ENCODE results near the gene NTMT1. TPM values are rescaled to one million over a fixed set of nuclear protein-coding genes. Genes with fewer than 3 reads are reported as not detected.

The NTMT1 gene
- total RNA-seq, 1 experiment from 2014 or later = 50.2 TPM

DNA sequence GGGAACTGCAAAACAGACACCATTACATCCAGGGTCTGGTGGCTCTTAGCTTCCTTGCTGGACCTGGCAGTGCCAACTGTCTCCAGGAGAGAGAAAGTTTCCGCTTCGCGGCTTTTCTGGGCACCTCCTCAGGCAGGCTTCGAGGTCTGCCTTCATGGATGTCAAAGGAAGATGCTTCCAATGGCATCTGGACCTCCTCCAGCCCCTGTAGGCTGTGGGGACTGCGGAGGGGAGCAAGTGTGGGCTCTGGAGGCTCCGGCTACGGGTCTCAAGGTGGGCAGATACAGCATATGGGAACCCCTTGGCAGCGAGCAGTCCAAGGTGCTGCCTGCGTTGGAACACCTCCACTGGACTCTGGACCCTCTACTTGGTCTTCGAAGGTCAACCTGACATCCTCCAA, 11.0 kb upstream of the NTMT1 start:
- CTCF ChIA-PET = interaction anchor here (0.7 kb wide), 1 partner anchor 181 kb away, joined by 5 read pairs; no protein-coding TSS in a partner anchor
- POLR2A ChIA-PET (ENCODE audit: unreplicated experiment) = no interaction called here
- DNase-seq (no peak), ATAC-seq (no peak)
- Histone ChIP-seq H3K27ac (ENCODE audit: low read length) (no peak overlapping the region), H3K79me2 (ENCODE audit: low read length) (no peaks in the 10 kb centered on the region), H3F3A (ENCODE audit: low read length, unreplicated experiment) (no peaks in the 10 kb centered on the region), H3K4me2 (ENCODE audit: low read length) (no peak overlapping the region), H4K20me1 (ENCODE audit: low read length) (no peaks in the 10 kb centered on the region), H3K9me3 (ENCODE audit: low read length) (no peaks in the 10 kb centered on the region), H3K27me3 (ENCODE audit: low read length) (no peaks in the 10 kb centered on the region), H3K36me3 (ENCODE audit: low read depth, low read length) (no peaks in the 10 kb centered on the region), H3K4me1 (ENCODE audit: insufficient read depth, low read length) (peaks cover 4% of the 10 kb centered on the region; the same call in 1 of the 2 replicates), H3K9me2 (replicated peaks; ENCODE audit: low read length) (no peaks in the 10 kb centered on the region), H3K9ac (ENCODE audit: low read length) (no peak overlapping the region), H3K4me3 (ENCODE audit: low read length) (no peak overlapping the region), H2AFZ (ENCODE audit: low read length) (no peak overlapping the region)
- BruUV-seq (replicated peaks) = no TSS peak
- intact Hi-C loops (cut with micrococcal nuclease) = loop anchor here (5.0 kb wide), 4 partner anchors 118 to 478 kb away; partner anchors contain the start of gene IER5L
- TF ChIP-seq EZH2phosphoT487 (IDR thresholded peaks at IDR 0.05; ENCODE audit: borderline replicate concordance, low read length) (no peak), EZH2 (IDR thresholded peaks at IDR 0.05; ENCODE audit: low read length, unreplicated experiment) (no peak), CTCF (conservative IDR thresholded peaks at IDR 0.05; ENCODE audit: low read depth, low read length) (no peak)

DNA sequence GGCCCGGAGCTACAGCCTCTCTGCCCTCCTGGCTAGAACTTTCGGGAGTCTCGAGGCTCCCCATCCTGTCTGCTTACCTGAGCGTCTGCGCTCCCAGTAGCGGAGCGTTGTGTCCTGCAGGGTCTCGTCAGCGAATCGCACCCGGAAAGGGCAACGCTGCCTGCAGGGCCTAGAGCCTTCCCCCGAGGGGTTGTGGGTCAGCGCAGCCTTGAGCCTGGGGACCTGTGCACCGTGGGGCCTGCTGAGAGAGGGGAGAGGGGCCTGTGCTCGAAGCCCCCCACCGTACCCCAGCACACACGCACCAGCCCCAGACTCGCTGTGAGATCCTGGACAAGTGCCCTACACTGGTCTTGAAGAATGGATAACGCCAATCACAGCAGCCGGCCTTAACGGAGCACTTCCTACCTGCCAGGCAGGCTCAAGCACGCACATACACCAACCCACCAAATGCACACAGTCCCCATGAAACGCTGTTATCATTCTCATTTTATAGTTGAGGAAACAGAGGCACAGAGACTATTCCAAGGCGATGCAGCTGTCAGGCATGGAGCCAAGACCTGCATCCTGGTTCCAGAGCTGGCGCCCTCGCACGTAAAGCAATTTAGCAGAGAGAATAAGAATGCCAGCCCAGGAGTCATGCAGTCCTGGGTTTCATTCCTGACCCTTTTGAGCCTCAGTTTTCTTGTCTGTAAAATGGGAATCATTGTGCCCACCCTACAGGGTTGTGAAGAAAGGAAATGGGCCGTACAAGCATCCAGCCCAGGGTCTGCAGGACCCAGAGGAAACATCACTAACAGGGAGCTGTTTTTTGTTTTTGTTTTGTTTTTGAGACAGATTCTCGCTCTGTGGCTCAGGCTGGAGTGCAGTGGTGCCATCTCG, 10.3 kb upstream of the NTMT1 start:
- DNase-seq (no peak), ATAC-seq (no peak)
- Histone ChIP-seq H3K9me2 (replicated peaks; ENCODE audit: low read length) (no peaks in the 10 kb centered on the region), H3K4me3 (ENCODE audit: low read length) (no peak overlapping the region), H3K9me3 (ENCODE audit: low read length) (no peaks in the 10 kb centered on the region), H3F3A (ENCODE audit: low read length, unreplicated experiment) (no peaks in the 10 kb centered on the region), H4K20me1 (ENCODE audit: low read length) (no peaks in the 10 kb centered on the region), H3K27me3 (ENCODE audit: low read length) (no peaks in the 10 kb centered on the region), H3K36me3 (ENCODE audit: low read depth, low read length) (no peaks in the 10 kb centered on the region), H3K27ac (ENCODE audit: low read length) (no peak overlapping the region), H2AFZ (ENCODE audit: low read length) (no peak overlapping the region), H3K4me1 (ENCODE audit: insufficient read depth, low read length) (peaks cover 4% of the 10 kb centered on the region; the same call in 1 of the 2 replicates), H3K4me2 (ENCODE audit: low read length) (no peak overlapping the region), H3K79me2 (ENCODE audit: low read length) (no peaks in the 10 kb centered on the region), H3K9ac (ENCODE audit: low read length) (no peak overlapping the region)
- BruUV-seq (replicated peaks) = no TSS peak
- TF ChIP-seq CTCF (conservative IDR thresholded peaks at IDR 0.05; ENCODE audit: low read depth, low read length) (no peak), EZH2 (IDR thresholded peaks at IDR 0.05; ENCODE audit: low read length, unreplicated experiment) (no peak), EZH2phosphoT487 (IDR thresholded peaks at IDR 0.05; ENCODE audit: borderline replicate concordance, low read length) (no peak)
- intact Hi-C loops (cut with micrococcal nuclease) = no loop called here
- CTCF ChIA-PET = interaction anchor here (0.7 kb wide), 1 partner anchor 182 kb away, joined by 5 read pairs; no protein-coding TSS in a partner anchor
- POLR2A ChIA-PET (ENCODE audit: unreplicated experiment) = no interaction called here

- H4K20me1 ChIP-seq (ENCODE audit: low read length) = no peaks in the 10 kb centered on the region
- no peaks in the 10 kb centered on the region for H3K79me2 ChIP-seq (ENCODE audit: low read length)
- TF ChIP-seq EZH2phosphoT487 (IDR thresholded peaks at IDR 0.05; ENCODE audit: borderline replicate concordance, low read length) (no peak), CTCF (conservative IDR thresholded peaks at IDR 0.05; ENCODE audit: low read depth, low read length) (peak; percentile 60), EZH2 (IDR thresholded peaks at IDR 0.05; ENCODE audit: low read length, unreplicated experiment) (no peak)
- no peaks in the 10 kb centered on the region for H3F3A ChIP-seq (ENCODE audit: low read length, unreplicated experiment)
- peak; percentile 65 for ATAC-seq
- H3K4me1 ChIP-seq (ENCODE audit: insufficient read depth, low read length) = no peaks in the 10 kb centered on the region
- intact Hi-C loops (cut with micrococcal nuclease) = no loop called here
- no peak overlapping the region for H3K4me3 ChIP-seq (ENCODE audit: low read length)
- ChIA-PET POLR2A (ENCODE audit: unreplicated experiment) (no interaction called here), CTCF (no interaction called here)
- H3K9ac ChIP-seq (ENCODE audit: low read length) = no peak overlapping the region
- H3K36me3 ChIP-seq (ENCODE audit: low read depth, low read length) = no peaks in the 10 kb centered on the region
- H2AFZ ChIP-seq (ENCODE audit: low read length) = no peak overlapping the region
- H3K9me2 ChIP-seq (replicated peaks; ENCODE audit: low read length) = no peaks in the 10 kb centered on the region
- no peaks in the 10 kb centered on the region for H3K27me3 ChIP-seq (ENCODE audit: low read length)
- peak; percentile 54 for DNase-seq
- H3K27ac ChIP-seq (ENCODE audit: low read length) = no peak overlapping the region
- H3K9me3 ChIP-seq (ENCODE audit: low read length) = no peaks in the 10 kb centered on the region
- no TSS peak for BruUV-seq (replicated peaks)
- no peak overlapping the region for H3K4me2 ChIP-seq (ENCODE audit: low read length)
These were observed 8.8 kb upstream of the NTMT1 start for GRCh38 chr9:129617167-129617566.

Measured in PC-3 (cell line).